Stomach (tissue), 9 donors: ENCODE data around the gene LINC01488. TPM values are rescaled to one million over a fixed set of nuclear protein-coding genes. Genes with fewer than 3 reads are reported as not detected.

Experiments
- DNase-seq, 2 donors: peaks; one replicate each; pipeline versions ENCODE4 v3.0.0 to v3.0.0-alpha.2; 2013 to 2019
- H3K27ac ChIP-seq, 5 donors: fragments of 200-600 bp in 4 of 5; sonication (generic) in 4 of 5; one replicate each; pipeline ENCODE4 v1.5.1; 2013 to 2019; ENCODE audit warnings: mild to moderate bottlenecking in 1 of 5, moderate library complexity in 1 of 5
- H3K27me3 ChIP-seq, 3 donors: fragments of 200-600 bp; sonication (generic); one replicate each; pipeline ENCODE4 v1.5.1; 2017 to 2019; ENCODE audit warnings: mixed run types in 1 of 3
- H3K36me3 ChIP-seq, 4 donors: fragments of 200-600 bp; sonication (generic); 1 replicate in 3 of 4; 2 replicates in 1 of 4; pipeline ENCODE4 v1.5.1; 2016 to 2019
- H3K4me1 ChIP-seq, 4 donors: fragments of 200-600 bp; sonication (generic); one replicate each; pipeline ENCODE4 v1.5.1; 2016 to 2019
- H3K4me3 ChIP-seq, 4 donors: fragments of 200-600 bp; sonication (generic) in 3 of 4; one replicate each; pipeline ENCODE4 v1.5.1; 2016 to 2019; ENCODE audit warnings: mild to moderate bottlenecking in 1 of 4
- H3K9me3 ChIP-seq, 4 donors: fragments of 200-600 bp; sonication (generic); one replicate each; pipeline ENCODE4 v1.5.1; 2016 to 2019
- EP300 ChIP-seq: sonication (generic); formaldehyde crosslinking; IDR thresholded peaks from one replicate; pipeline ENCODE4 v1.6.1; 2017; ENCODE audit warnings: antibody characterized with exemption
- POLR2A ChIP-seq, 4 donors: fragments of 450-650 bp; IDR thresholded peaks; one replicate each; pipeline ENCODE4 v1.6.1; 2016; ENCODE audit warnings: antibody characterized with exemption in 4 of 4, control low read depth in 2 of 4, mild to moderate bottlenecking in 1 of 4, moderate library complexity in 1 of 4
- POLR2AphosphoS5 ChIP-seq, 3 donors: sonication (generic); formaldehyde crosslinking; IDR thresholded peaks; one replicate each; pipeline ENCODE4 v1.6.1; 2016; ENCODE audit warnings: antibody characterized with exemption in 3 of 3
- WGBS, 5 donors: extraction: QIAGEN DNeasy Blood & Tissue Kit in 3 of 5; methylation state at CpG; one replicate each; pipeline versions ENCODE4 v1.1.5 to v1.1.7; 2013 to 2018; 5-methylcytosine and 5-hydroxymethylcytosine counted together
- intact Hi-C: fragments of 100-400 bp; cut with DNase I; formaldehyde crosslinking; loops from one replicate; pipeline ENCODE4 v1.15.1; 2023; ENCODE audit warnings: low total_unique reads
- polyA plus RNA-seq, 3 donors: library from polyadenylated mRNA; stranded (reverse); fragments of 200-250 nt; gene quantifications; one replicate each; pipeline ENCODE4 v1.2.3, GENCODE V29; 2013
- total RNA-seq, 5 donors: library from RNA; depleted of rRNA; stranded (reverse); fragments of >200 nt; gene quantifications; one replicate each; pipeline versions ENCODE4 v1.1.0 to v1.2.3, GENCODE V29; 2014 to 2016
- TF ChIP-seq, protein P1 (sequence below), 7 experiments: fragments of 450-650 bp in 4 of 7; fragments of 200-600 bp in 3 of 7; sonication (generic) in 3 of 7; IDR thresholded peaks; one replicate each; pipeline ENCODE4 v1.5.1; 2016 to 2019; ENCODE audit warnings: antibody characterized with exemption in 7 of 7, control low read depth in 2 of 7, mild to moderate bottlenecking in 1 of 7
- donor health status: healthy with polysubstance abuse.
- donor health status: Bipolar disorder and iron deficiency.
- donor health status: healthy.

The LINC01488 gene
- total and polyA plus RNA-seq, 8 donors, result not detected

DNA sequence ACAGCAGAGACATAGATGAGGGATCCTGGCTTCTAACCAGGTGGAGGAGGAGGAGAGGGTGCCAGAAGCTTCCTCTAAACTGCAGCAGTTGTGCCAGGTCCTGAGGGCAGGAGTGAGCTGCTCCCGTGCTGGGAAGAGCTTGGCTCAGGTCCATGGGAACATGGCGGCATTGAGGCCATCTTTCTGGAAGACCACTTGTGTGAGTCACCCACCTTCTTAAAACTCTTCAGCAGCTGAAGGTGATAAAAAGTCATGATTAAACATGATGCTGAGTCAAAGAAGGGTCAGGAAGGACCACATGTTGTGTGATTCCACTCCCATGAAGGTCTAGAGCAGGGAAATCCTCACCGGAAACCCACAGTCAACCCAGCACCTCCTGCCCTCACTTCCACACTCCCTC is 35.1 kb downstream of the LINC01488 start:
- no peaks in the 10 kb centered on the region for H3K36me3 ChIP-seq
- no peak overlapping the region for H3K27ac ChIP-seq
- no peaks in the 10 kb centered on the region for H3K4me1 ChIP-seq
- no peak for DNase-seq
- 77 to 98% (median 89%) methylated on average over 3 of the region's 3 CpGs for WGBS, 5 donors
- H3K27me3 ChIP-seq, result peaks cover 0 to 5% (median 0%) of the 10 kb centered on the region in 3 donors
- H3K4me3 ChIP-seq, result no peak overlapping the region
- TF ChIP-seq, protein P1, sequence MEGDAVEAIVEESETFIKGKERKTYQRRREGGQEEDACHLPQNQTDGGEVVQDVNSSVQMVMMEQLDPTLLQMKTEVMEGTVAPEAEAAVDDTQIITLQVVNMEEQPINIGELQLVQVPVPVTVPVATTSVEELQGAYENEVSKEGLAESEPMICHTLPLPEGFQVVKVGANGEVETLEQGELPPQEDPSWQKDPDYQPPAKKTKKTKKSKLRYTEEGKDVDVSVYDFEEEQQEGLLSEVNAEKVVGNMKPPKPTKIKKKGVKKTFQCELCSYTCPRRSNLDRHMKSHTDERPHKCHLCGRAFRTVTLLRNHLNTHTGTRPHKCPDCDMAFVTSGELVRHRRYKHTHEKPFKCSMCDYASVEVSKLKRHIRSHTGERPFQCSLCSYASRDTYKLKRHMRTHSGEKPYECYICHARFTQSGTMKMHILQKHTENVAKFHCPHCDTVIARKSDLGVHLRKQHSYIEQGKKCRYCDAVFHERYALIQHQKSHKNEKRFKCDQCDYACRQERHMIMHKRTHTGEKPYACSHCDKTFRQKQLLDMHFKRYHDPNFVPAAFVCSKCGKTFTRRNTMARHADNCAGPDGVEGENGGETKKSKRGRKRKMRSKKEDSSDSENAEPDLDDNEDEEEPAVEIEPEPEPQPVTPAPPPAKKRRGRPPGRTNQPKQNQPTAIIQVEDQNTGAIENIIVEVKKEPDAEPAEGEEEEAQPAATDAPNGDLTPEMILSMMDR (IDR thresholded peaks at IDR 0.05), result no peak
- TF ChIP-seq POLR2A (IDR thresholded peaks at IDR 0.05), result no peak
- TF ChIP-seq POLR2AphosphoS5 (IDR thresholded peaks at IDR 0.05), result no peak
- intact Hi-C loops, result no loop called here
- peaks cover 0 to 17% (median 8%) of the 10 kb centered on the region in 4 donors for H3K9me3 ChIP-seq

DNA sequence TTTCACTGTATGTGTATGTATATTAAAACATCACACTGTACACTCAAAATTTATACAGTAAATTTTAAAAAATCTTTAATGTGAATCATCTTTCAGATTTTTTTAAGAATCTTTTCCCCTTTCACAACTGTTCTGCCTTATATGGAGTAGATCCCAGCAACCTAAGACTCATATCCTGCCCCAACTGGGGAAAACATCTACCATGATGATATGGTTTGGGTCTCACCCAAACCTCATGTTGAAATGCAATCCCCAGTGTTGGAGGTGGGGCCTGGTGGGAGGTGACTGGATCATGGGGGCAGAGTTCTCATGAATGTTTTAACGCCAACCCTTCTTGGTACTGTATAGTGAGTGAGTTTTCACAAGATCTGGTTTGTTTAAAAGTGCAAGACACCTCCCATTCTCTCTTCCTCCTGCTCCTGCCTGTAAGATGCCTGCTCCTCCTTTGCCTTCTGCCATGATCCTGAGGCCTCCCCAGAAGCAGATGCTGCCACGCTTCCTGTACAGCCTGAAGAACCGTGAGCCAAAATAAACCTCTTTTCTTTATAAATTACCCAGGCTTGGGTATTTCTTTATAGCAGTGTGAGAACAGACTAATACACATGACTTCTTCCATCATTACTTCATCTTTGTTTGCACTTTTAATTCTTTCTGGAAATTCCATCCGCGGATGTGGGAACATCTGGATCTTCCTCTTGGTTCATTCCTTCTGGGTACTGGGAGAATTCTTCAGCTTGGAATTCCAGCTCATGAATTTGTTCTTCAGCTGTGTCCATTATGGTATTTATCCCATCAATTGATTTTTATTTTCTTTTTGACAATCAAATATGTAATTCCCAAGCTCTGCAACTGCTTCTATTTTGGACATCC is 36.9 kb downstream of the LINC01488 start:
- intact Hi-C loops, result no loop called here
- Histone ChIP-seq H3K36me3 (no peaks in the 10 kb centered on the region), H3K27ac (no peak overlapping the region), H3K27me3 (peaks cover 0 to 4% (median 0%) of the 10 kb centered on the region in 3 donors), H3K4me3 (no peak overlapping the region), H3K9me3 (peaks cover 0 to 17% (median 8%) of the 10 kb centered on the region in 4 donors), H3K4me1 (no peaks in the 10 kb centered on the region)
- no peak for DNase-seq
- 67 to 96% (median 94%) methylated on average over 5 of the region's 5 CpGs for WGBS, 5 donors
- TF ChIP-seq, protein P1 (IDR thresholded peaks at IDR 0.05), result no peak
- TF ChIP-seq EP300, result no peak
- TF ChIP-seq POLR2AphosphoS5 (IDR thresholded peaks at IDR 0.05), result no peak
- TF ChIP-seq POLR2A (IDR thresholded peaks at IDR 0.05), result no peak

DNA sequence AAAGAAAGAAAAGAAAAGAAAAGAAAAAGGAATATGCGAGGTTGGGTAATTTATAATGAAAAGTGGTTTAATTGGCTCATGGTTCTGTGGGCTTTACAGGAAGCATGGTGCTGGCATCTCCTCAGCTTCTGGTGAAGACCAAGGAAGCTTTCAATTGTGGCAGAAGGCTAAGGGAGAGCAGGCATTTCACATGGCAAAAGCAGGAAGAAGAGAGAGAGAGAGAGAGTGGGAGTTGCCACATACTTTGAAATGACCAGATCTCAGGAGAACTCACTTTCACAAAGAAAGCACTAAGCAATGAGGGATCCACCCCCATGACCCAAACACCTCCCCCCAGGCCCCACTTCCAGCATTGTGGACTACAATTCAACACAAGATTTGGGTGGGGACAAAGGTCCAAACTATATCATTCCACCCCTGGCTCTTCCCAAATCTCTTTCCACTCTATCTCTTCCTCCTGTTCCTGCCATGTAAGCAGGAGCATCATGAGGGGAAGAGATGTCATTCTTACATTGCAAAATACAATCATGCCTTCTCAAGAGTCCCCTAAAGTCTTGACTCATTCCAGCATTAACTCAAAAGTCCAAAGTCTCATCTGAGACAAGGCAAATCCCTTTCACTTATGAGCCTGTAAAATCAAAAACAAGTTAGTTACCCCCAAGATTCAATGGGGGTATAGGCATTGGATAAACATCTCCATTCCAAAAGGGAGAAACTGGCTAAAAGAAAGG is 38.9 kb downstream of the LINC01488 start:
- Histone ChIP-seq H3K36me3 (no peaks in the 10 kb centered on the region), H3K27ac (no peak overlapping the region), H3K27me3 (peaks cover 0 to 19% (median 0%) of the 10 kb centered on the region in 3 donors), H3K4me1 (no peaks in the 10 kb centered on the region), H3K4me3 (no peak overlapping the region), H3K9me3 (peaks cover 0 to 17% (median 8%) of the 10 kb centered on the region in 4 donors)
- WGBS, 5 donors, result 93 to 98% (median 94%) methylated on average over 1 of the region's 1 CpG
- DNase-seq, result no peak
- TF ChIP-seq POLR2AphosphoS5 (IDR thresholded peaks at IDR 0.05), result no peak
- TF ChIP-seq, protein P1 (IDR thresholded peaks at IDR 0.05), result no peak
- no peak for TF ChIP-seq POLR2A (IDR thresholded peaks at IDR 0.05)
- TF ChIP-seq EP300, result no peak
- intact Hi-C loops, result no loop called here

DNA sequence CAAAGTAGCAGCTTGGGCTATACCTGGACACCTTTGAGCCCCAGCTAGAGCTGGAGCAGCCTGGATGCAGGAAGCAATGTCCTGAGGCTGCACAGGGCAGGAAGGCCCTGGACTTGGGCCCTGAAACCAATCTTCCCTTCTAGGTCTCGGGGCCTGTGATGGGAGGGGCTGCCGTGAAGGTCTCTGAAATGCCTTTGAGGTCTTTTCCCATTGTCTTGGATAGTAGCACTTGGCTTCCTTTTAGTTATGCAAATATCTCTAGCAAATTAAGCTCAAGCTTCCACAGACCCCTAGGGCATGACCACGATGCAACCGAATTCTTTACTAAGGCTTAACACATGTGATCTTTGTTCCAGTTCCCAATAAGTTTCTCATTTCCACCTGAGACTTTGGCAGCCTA is 40.0 kb downstream of the LINC01488 start:
- H3K4me1 ChIP-seq, result no peaks in the 10 kb centered on the region
- DNase-seq, result no peak
- H3K36me3 ChIP-seq, result no peaks in the 10 kb centered on the region
- TF ChIP-seq, protein P1 (IDR thresholded peaks at IDR 0.05), result no peak
- TF ChIP-seq EP300, result no peak
- TF ChIP-seq POLR2AphosphoS5 (IDR thresholded peaks at IDR 0.05), result no peak
- TF ChIP-seq POLR2A (IDR thresholded peaks at IDR 0.05), result no peak
- H3K4me3 ChIP-seq, result no peak overlapping the region
- peaks cover 0 to 30% (median 0%) of the 10 kb centered on the region in 3 donors for H3K27me3 ChIP-seq
- H3K27ac ChIP-seq, result no peak overlapping the region
- intact Hi-C loops, result no loop called here
- 69 to 75% (median 73%) methylated on average over 4 of the region's 4 CpGs for WGBS, 5 donors
- peaks cover 0 to 15% (median 8%) of the 10 kb centered on the region in 4 donors for H3K9me3 ChIP-seq
